ENCODE data around the gene GNG5.
"Not testable (repeated sequence)": the region's sequence is repeated elsewhere in the genome, so short reads cannot be mapped to it uniquely, and the experiment has no call there.

Gene GNG5

DNA sequence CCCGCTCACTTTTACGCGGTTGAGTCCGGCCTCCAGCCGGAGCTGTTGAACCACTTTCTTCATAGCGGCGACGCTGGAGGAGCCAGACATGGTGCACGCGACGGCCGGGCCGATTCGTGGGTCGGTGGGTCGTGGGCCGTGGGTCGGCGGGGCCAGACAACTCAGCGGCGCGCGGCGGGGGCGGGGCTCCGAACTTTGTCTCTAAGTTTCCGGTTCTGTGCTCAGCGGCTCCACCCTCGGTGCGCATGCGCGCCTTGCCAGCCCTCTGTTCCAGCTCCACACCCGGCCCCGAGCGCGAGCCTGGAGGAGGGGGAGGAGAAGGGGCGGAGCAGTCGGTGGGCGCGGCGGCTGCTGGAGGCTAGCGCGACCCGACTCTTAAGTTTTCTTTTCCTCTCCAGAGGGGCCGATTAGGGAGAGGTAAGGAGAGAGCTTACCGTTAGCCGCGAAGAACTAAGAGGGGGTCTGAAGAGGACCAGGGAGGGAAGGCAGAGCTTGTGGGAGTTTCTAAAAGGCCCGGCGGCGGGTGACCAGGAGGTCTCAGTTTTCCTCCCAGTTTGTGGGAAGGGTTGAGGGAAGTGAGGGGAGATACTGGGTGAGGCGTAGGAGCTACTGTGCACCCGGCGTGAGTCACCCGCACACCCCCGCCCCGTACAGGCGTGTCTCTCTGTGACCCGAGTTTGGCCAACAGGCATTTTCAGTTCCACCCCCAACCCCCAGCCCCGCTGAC is at the start of gene GNG5, which contains the start of gene SPATA1:
Gene GNG5, minus strand, starts transcription at position 580 of the 727 bp plus-strand sequence. Its CDS starts 490 bp downstream, at position 90.
Gene SPATA1, plus strand, starts transcription at position 385 of the 727 bp plus-strand sequence. CDS start 9,974 bp downstream, outside the sequence.
- DNase-seq: peak; percentile 86 to 97 (median 94)

DNA sequence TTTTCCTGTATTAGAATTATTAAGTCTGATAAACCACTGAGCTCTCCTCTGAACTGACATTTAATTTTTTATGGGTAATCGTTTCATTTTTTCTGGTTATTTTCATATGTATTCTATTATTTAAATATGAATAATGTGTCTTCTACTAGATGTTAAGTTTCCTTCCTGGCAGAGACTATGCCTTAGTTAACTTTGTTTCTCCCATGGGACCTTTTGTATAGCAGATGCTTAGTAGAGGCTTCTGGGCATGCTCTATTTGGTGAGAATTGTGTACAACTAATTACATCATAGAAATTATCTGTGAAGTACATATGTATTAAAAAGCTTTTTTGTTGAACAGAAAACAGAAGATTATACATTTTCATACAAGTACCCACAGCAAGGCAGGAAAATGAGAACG is 44.4 kb upstream of the GNG5 start:
- no peak for DNase-seq

DNA sequence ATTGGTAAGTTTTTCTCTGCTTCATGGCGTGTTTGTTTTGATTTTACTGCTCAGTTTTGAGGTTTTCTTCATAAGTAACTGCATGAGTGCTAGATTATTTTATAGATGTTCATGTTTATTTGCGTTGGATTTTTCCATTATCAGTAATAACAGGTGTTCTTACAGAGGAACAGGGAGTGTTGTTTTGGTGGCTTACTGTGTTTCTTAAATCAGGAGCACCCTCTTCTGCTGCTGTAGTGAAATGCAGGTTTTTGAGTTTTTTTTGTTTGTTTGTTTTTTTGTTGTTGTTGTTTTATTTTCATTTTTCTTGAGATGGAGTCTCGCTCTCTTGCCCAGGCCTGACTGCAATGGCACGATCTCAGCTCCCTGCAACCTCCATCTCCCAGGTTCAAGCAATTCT is 35.3 kb upstream of the GNG5 start:
- no peak for DNase-seq

DNA sequence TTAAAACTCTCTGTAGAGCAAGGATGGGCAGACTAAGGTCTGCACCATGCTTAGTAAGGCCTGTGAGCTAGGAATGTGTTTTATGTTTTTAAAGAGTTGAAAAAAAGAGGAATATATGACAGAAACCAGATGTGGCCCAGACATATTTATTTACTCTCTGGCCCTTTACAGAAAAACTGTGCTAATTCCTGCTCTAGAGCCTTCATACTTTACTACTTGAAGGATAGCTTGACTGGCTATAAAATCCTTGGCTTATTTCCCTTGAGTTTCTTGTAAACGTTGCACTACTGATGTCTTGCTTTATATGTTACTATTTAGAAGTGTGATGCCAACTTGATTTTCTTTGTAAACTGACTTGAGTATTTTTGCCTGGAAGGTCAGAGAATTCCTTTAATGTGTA is 34.4 kb upstream of the GNG5 start:
- DNase-seq: no peak

DNA sequence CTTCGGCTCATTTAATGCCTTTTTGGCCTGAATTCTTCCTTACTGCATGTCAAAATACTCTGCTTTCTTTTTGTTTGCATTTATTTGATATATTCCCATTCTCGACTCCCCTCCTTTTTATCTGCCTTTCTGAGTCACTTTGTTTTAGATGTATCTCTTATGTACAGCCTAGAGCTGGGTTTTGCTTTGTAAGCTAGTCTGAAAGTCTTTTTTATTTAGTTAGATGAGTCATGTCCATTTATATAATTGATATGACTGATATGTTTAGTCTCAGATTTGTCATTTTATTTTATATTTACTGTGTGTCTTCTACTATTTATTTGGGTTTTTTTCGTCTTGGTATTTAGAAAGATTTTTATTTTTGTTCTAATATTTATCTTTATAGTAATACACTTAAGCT is 33.6 kb upstream of the GNG5 start:
- DNase-seq: no peak

DNA sequence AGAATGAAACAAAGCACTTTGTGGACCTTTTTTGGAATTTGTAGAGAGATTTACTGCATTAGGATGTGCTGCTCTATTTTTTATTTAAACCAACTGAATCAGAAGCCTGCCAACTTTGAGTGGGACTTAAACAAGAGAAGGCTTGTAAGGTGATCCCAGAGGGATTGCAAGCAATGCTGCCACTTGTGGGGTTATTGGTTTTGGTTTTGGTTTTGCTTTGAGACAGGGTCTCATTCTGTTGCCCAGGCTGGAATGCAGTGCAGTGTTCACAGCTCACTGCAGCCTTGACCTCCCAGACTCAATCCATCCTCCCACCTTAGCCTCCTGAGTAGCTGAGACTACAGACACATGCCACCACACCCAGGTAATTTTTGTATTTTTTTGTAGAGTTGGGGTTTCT is 32.2 kb upstream of the GNG5 start:
- no peak for DNase-seq

DNA sequence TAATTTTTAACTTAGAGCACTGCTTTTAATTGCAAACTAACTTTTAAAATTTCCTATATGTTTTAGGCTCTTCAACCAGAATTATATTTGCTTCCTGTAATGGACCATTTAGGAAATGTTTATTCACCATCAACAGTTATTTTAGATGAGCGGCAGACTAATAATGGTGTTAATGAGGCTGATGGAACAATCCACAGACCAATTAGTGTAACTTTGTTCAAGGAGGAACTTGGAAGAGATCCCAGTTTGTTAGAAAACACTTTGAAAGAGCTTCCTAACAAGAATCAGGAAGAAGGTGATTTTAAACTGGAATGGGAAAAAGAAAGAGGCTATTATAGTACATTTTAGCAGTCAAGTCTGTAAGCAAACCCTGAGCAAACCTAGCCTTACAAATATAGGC is 19.4 kb upstream of the GNG5 start:
- DNase-seq: no peak

DNA sequence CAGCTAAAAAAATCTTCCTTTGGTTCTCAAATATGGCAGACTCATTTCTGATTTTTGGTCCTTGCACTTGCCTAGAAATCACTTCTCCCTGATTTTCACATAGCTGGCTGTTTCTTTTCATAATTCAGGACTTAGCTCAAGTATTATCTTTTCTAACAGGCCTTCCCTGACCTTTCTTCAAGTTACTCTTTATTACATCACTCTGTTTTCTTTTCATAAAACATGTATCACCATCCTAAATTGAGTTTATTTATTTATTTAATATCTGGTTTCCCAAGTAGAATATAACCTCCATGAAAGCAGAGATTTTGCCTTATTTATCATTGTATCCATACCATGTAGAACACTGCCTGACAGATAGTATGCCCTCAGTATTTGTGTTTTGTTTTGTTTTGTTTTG is 18.2 kb upstream of the GNG5 start:
- no peak for DNase-seq

DNA sequence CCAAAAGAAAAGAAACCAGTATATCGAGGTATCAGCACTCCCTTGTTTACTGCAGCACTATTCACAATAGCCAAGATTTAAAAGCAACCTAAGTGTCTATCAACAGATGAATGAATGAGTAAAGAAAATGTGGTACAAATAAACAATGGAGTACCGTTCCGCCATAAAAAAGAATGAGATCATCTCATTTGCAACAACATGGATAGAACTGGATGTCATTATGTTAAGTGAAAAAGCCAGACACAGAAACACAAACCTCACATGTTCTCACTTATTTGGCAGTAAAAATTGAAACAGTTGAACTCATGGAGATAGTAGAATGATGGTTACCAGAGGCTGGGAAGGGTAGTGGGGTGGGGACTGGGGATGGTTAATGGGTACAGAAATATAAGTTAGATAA is 4.3 kb upstream of the GNG5 start:
- no peak for DNase-seq

DNA sequence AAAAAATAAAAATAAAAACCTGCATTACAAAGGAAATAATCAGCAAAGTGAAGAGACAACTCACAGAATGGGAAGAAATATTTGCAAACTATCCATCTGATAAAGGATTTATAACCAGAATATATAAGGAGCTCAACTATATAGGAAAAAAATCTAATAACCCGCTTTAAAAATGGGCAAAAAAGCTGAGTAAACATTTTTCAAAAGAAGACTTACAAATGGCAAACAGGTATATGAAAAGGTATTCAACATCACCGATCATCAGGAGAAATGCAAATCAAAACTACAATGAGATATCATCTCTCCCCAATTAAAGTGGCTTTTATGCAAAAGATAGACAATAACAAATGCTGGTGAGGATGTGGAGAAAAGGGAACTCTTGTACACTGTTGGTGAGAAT is 3.8 kb upstream of the GNG5 start:
- no peak for DNase-seq

DNA sequence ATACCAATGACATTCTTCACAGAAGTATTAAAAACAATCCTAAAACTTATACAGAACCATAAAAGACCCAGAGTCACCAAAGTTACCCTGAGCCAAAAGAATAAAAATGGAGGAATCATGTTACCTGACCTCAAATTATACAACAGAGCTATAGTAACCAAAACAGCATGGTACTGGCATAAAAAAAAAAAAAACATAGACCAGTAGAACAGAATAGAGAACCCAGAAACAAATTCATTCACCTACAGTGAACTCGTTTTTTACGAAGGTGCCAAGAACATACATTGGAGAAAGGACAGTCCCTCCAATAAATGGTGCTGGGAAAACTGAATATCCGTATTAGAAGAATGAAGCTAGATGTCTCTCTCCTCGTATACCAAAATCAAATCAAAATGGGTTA is 2.6 kb upstream of the GNG5 start:
- DNase-seq: no peak

DNA sequence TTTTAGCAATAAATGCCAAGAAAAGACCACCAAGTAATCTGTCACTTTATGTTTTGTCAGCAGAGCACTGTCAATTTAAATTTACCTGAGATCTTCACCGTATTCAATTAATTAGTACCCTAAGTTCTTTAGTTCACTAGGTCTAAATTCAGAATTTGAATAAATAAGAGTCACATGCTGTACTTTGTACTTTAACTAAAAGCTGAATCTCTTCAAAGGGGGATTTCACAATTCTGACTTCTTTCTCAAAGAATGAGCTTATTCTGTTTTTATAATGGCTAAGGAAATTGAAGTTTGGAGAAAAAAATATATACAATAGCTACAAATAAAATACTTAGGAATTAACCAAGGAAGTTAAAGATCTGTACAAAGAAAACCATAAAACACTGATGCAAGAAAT is 2.1 kb upstream of the GNG5 start:
- DNase-seq: no peak

DNA sequence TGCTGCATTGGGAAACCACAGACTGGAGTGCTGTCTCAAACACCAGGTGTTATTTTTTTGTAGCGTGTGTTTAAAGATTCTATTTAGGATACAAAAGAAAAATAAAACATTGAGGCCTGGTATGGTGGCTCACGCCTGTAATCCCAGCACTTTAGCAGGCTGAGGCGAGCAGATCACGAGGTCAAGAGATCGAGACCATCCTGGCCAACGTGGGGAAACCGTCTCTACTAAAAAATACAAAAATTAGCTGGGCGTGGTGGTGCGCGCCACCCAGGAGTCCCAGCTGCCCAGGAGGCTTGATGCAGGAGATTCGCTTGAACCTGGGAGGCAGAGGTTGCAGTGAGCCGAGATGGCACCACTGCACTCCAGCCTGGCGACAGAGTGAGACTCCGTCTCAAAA is 1.5 kb upstream of the GNG5 start:
- not testable (repeated sequence) for DNase-seq

DNA sequence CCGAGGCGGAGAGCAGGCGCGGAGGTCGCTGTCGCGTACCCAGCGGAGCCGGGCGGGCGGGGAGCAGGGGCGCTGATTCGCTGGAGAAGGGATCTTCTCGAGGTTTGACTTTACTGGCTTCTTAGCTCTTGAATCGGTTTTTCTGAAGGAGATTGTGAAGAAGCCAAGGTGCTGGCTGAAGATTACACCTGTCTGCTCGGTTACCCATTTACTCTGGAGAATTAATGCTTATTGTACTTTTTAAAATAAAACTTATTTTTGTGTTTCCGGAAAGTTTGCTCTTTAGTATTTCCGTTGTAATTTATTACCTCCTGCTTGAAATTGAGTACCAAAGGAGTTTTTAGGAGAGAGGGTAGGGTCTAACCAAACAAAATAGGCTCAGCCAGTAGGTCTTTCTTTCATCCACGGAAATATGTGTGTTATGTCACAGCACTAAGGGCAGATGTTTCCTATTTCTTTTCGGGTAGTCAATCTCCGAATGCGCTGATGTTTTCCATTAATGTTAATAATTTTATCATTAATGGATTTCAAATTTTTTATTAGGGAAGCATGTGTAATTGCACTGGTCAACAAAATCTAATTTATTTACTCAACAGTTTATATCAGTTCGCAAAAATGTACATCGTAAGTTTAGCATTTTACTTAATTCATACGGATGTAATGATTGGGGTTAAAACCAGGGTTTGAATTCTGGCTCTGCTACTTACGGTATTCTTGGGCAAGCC is 510 bp upstream of the GNG5 start:
- DNase-seq: no peak

DNA sequence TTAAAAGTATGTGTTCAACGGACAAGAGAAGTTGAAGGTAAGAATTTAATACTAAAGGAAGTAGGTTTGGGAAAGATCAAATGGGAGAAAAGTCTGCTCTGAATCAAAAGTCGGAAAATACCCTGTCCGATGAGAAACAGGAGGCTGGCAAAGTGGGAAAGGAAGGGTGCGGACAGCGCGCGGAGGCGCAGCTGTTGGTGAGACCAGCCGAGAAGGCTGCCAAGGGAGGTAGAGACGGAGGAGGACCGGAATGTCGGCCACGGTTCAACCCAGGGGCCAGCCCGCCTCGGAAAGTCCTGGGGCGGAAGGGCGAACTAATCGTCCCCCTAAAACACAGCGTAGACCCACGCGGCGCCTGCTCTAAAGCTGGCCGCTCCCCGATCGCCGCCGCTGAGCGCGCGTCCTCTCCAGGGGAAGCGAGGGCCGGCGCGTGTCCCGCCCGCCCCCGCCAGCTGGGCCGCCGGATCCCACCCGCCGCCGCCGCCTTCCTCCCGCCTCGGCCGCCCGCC is 834 bp downstream of the GNG5 start:
- peak in 2 of 4 experiments; percentile 27 to 31 for DNase-seq

DNA sequence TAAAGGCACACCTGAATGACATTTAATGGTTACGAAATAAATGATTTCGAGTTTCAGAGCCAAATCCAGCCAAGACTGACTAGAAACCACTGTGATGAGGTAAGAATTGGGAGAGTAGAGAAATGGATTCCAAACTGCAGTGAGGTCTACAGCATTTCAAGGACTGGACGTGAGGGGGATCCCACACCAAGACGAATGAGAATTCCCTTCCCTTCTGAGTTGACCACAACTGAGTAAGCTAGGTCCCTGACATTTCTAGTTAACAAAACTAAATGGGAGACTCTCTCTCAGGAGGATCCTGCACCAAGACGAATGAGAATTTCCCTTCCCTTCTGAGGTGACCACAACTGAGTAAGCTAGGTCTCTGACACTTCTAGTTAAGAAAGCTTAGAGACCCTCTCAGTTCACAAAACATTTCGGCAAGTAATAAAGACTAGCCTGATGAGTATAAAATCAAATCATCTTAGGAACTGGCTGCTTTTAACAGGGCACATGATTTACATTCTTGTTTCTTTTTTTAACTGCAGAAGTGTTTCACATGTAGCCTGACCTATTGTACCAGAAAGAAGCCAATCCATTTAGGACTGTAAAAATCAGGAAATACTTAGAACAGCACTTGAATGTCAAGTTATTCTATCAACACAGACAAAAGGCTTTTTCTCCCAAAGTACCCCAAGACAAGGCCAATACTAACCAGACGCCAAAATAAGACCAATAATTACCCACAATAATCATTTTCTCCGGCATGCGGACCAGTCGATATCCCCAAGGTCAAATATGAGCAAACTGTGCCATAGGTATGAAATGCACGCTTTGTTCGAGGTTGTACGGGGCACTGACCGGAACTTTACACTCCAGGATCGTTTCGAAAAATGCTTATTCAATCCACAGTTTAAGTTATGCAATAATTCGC is 1.5 kb downstream of the GNG5 start:
- DNase-seq: no peak

DNA sequence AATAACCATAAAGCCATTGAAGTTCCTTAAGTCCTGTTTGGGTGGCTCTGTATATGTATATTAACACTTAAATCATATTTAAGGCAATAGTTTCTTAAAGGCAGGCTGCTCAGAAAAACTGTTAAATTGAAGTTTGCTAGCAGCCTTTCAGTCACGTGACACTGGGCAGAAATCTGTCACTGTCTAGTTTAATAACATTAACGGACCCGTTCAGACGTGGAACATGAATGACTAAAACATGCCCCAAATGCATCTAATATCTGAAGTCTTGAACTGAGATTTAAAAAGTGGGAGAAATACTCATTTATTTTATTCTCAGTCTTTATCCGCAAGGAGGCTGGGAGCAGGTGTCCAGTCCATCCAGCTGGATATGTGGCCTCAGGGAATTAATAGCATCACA is 3.5 kb downstream of the GNG5 start:
- no peak for DNase-seq

DNA sequence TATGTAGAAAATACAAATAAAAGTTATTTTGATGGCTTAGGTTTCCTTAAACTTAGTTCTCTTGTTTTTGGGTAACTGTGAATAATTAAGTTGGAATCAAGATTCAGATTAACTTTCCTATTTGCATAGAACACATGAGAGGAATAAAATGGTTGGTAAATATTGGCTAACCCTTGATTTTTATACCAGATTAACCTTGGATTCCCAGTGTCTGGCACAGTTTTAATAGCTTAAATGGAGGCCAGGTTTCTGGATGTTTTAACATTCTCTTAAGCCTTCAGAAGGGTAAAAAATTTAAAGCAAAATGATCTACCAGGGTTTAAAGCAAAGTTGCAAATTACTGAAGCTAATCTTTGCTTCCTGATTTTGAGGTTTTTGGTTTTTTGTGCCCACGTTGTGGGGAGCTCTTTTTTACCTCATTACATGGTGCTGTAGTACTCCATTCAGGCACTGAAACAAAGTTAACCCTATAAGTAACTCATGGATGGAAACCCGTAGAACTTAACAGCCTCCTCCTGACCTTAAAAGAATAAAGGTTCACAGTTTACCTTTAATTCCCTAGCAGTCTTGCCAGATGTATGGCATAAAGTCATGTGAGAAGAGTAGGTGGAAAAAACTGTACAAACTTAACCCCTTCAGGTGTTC is 8.6 kb downstream of the GNG5 start:
- no peak for DNase-seq

DNA sequence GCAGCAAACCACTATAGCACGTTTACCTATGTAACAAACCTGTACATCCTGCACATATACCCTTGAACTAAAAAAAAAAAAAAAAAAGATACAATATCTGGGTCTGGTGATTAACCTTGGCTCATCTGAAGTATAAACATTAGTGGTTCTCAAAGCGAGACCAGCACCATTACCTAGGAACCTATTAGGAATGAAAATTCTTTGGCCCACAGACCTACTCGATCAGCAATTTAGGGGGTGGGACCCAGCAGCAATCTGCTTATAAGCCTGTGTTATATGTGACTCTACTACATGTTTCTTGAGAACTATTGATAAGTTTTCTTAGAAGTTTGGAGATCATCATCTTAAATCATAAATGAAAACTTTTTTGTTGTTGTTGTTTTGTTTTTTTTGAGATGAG is 9.9 kb downstream of the GNG5 start:
- no peak for DNase-seq

DNA sequence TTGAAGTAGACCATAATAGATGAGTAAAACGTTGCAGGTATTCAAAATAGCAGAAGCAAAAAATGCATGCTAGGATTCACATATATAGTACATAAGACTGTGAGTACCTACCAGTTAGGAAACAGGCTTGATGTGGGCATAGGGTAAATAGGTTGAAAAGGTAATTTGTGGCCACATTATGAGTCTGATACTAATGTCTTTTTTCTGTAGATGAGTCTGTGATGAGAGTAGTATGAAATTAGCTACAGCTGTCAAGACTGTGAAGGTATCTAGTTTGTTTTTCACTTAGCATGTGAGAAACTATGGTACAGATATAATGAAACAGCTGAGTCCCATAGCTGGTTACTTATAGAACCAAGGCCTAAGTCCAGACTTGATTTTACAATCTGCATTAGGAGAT is 12.6 kb downstream of the GNG5 start:
- no peak for DNase-seq

DNA sequence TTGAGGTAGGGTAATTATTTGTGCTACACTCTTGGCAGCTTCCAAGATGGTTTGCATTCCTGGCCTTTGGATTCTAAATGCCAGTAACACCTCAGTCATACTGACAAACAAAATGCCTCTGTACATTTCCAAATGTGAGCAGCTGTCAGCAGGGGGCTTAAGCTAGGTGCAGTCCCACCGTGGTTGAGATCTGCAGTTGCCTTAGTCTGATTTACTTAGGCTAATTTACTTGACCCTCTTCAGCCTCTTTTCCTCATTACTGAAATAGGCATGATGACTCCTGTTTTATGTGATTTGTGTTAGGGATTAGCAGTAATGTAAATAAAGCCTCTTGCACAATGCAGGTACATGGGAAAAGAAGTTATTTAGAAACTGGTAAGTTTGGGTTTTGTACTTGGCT is 13.7 kb downstream of the GNG5 start:
- DNase-seq: no peak

DNA sequence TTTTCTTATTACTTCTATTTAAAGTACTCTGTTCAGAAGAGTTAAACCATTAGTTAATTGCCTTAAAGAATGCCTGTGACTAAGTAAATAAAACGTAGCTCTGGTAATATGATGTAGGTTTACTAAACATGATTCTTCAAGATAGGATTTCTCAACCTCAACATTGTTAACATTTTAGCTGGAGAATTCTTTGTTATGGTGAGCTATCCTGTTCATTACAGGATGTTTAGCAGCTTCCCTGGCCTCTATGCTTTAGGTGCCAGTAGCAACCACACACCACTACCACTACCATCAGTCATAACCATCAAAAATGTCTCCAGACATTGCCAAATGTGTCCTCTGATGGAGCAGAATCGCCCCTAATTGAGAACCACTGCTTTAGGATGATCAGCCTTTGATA is 16.6 kb downstream of the GNG5 start:
- DNase-seq: no peak

DNA sequence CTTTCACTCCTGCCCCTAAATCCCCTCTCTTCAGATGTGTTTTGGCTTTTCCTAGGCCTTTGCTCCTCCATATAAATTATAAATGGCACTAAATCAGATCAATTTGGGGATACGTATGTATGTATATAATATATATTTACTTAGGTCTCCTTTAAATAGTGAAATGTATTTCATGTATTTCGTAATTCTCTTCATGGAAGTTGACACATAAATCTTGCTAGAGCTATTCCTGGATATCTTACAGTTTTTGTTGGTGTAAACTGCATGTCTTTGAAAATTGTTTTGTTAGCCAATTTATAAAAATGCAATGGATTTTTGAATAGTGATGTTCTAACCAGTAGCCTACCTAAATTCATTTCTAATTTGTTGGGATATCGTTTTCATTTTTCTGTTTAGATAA is 18.3 kb downstream of the GNG5 start:
- DNase-seq: no peak
